ENCODE data around the gene VIPR2. TPM values are rescaled to one million over a fixed set of nuclear protein-coding genes. Genes with fewer than 3 reads are reported as not detected.

VIPR2 gene
- total and polyA plus RNA-seq, 2 experiments from 2014 or later = 2.2 to 2.4 TPM

- Histone ChIP-seq H3K27ac (no peak overlapping the region), H3K27me3 (no peaks in the 10 kb centered on the region), H3K4me1 (ENCODE audit: low read depth) (no peaks in the 10 kb centered on the region), H3K36me3 (no peaks in the 10 kb centered on the region), H3K4me3 (no peak overlapping the region), H3K9me3 (ENCODE audit: low read depth) (no peaks in the 10 kb centered on the region)
- no peak for DNase-seq (ENCODE audit: low read depth in 1 of 2, low spot score in 1 of 2)
- TF ChIP-seq CTCF (IDR thresholded peaks at IDR 0.05; ENCODE audit: low read depth, low read length) = no peak
These were observed 13.8 kb downstream of the VIPR2 start for GRCh38 chr7:159130820-159131219.

DNA sequence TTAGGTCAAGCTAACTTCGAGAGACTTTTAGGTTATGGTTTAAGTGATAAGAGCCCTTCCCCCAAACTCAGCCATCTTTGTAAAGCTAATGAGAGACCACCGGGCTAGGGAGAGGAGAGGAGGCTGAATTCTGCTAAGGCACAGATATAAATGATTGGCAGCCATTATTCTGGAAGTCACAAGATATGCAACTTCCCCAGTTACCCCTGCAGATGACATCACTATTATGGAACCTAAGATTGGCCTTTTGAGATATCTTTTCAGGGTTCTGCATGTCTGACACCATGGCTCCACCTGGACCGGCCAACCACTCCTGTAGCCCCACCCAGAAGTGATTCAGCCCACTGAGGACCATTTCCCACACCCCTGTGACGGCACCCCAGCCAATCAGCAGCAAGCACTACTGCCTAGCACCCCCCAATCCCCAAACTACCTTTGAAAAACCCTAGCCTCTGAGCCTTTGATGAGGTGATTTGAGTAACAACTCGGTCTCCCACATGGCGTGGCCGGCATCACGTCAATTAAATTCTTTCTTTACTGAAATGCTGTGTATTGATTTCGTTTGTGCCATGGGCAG lies 14.4 kb downstream of the VIPR2 start:
- Histone ChIP-seq H3K27me3 (no peaks in the 10 kb centered on the region), H3K9me3 (ENCODE audit: low read depth) (no peaks in the 10 kb centered on the region), H3K36me3 (no peaks in the 10 kb centered on the region), H3K4me1 (ENCODE audit: low read depth) (no peaks in the 10 kb centered on the region), H3K4me3 (no peak overlapping the region), H3K27ac (no peak overlapping the region)
- no peak for DNase-seq (ENCODE audit: low read depth in 1 of 2, low spot score in 1 of 2)
- TF ChIP-seq CTCF (IDR thresholded peaks at IDR 0.05; ENCODE audit: low read depth, low read length) = no peak

DNA sequence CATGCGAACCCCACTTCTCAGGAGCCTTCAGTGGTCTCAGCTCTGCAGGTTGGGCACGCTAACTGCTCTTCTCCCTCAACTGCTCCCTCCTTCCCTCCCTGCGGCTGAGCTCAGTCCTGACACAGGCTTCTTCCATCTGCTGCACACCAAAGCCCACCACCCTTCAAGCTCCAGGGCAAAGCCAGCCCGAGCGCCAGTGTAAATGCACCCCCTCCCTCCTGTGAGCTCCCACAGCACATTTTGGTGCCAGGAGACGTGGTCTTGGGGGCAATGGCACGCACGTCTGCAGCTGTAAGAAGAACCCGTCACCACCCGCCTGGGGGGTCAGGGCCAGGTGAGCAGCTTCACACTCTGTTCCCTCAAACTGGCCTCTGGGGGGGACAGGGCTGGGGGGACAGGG lies 15.9 kb downstream of the VIPR2 start:
- H3K4me3 ChIP-seq = no peak overlapping the region
- DNase-seq (ENCODE audit: low read depth in 1 of 2, low spot score in 1 of 2) = no peak
- no peaks in the 10 kb centered on the region for H3K4me1 ChIP-seq (ENCODE audit: low read depth)
- H3K36me3 ChIP-seq = no peaks in the 10 kb centered on the region
- TF ChIP-seq CTCF (IDR thresholded peaks at IDR 0.05; ENCODE audit: low read depth, low read length) = no peak
- H3K9me3 ChIP-seq (ENCODE audit: low read depth) = no peaks in the 10 kb centered on the region
- H3K27me3 ChIP-seq = no peaks in the 10 kb centered on the region
- H3K27ac ChIP-seq = no peak overlapping the region

DNA sequence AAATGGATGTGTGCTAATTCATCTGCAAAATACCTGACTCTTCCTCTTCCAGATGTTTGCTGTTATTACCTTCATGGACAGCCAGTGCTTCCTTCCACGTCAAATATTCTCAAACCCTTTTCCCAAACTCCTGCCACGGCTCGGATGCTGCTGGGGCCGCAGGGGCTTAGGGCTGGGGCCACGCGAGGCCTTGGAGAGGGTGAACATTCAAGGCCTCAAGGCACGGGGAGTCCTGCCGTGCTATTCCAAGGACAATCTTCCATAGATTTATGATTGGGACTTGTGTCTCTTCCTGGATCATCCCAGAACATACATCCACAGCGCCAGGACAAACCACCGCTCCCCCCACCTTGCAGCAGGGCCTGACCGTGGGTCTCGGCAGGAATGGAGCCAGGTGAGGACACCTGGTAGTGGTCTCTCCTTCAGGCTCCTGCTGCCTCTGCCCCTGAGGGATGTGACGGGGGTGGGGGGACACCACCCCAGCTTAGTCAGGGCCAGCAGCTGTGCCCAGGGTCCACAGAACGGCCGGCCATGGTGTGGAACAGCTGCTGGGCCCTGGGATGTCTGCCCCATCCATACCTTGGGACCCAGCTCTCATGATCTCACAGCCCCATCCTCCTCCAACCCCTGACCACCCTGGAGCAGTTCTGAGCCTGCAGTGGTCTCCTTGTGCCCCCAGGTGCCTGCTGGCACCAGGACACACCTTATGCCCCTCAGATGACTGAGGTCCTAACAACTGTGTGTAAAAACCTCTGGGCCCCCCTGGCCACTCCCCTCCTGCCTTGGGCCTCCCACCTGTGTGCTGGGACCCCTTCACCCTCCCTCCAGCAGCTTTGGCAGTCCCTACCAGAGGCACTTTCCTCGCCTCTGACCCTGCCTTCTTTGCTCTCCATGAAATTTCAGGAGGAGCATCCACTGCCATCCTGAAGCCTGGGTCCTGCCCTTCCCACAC lies 16.7 kb downstream of the VIPR2 start:
- no peaks in the 10 kb centered on the region for H3K4me1 ChIP-seq (ENCODE audit: low read depth)
- no peaks in the 10 kb centered on the region for H3K27me3 ChIP-seq
- H3K27ac ChIP-seq = no peak overlapping the region
- DNase-seq (ENCODE audit: low read depth in 1 of 2, low spot score in 1 of 2) = no peak
- TF ChIP-seq CTCF (IDR thresholded peaks at IDR 0.05; ENCODE audit: low read depth, low read length) = no peak
- no peak overlapping the region for H3K4me3 ChIP-seq
- no peaks in the 10 kb centered on the region for H3K9me3 ChIP-seq (ENCODE audit: low read depth)
- H3K36me3 ChIP-seq = no peaks in the 10 kb centered on the region

DNA sequence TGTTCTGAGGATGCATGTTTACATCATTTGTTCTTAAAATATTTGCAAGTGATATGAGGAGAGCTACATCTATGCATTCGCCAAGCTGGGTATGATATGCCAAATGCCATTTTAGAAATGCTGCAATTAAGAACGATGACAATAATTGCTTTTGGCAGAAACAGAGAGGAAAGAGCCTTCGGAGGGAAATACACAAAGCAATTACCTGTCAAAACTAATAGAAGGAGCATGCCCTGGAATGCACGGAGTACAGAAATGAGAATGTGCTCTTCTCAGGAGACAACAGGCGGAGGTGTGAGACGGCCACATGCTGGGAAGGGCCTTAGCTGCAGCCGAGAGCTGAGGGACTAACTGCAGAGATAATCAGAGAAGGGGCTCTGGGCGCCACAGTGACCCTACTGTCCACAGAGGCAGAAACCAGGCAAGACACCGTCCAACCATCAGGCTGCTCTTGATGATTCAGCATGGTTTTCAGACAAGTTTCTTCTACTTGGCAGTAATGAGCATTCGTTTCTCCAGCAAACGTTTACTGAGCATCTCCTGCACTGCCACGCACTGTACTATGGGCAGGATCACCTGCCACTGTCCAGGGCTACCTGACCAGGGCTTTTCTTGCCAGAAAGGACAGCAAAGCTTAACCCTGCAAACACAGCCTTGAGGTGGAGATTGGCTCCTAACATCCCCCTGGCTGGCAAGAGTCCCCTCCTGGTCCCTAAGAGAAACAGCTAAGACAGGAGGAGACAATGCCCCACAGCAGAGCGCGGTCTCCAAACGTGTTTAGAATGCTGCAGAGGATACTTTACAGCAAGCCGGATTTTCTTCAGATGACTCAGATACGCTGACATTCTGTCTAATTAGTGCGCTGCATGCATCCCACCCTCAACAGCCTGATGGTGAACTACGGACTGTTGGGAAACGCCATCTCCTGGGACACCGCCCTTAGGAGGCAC lies 18.1 kb downstream of the VIPR2 start:
- Histone ChIP-seq H3K9me3 (ENCODE audit: low read depth) (no peaks in the 10 kb centered on the region), H3K27me3 (no peaks in the 10 kb centered on the region), H3K4me3 (no peak overlapping the region), H3K36me3 (no peaks in the 10 kb centered on the region), H3K27ac (no peak overlapping the region), H3K4me1 (ENCODE audit: low read depth) (no peaks in the 10 kb centered on the region)
- DNase-seq (ENCODE audit: low read depth in 1 of 2, low spot score in 1 of 2) = no peak
- TF ChIP-seq CTCF (IDR thresholded peaks at IDR 0.05; ENCODE audit: low read depth, low read length) = no peak

Data from cardiac muscle cell (in vitro differentiated cells and primary cell).